K562 (cell line): ENCODE results near the gene C10orf105. TPM values are rescaled to one million over a fixed set of nuclear protein-coding genes. Genes with fewer than 3 reads are reported as not detected.
A peak's percentile ranks its signal among the peaks of the same experiment; 100 is the strongest.

ENCODE experiments used
- BACH1 ChIP-seq: fragments of 200-800 bp; sonication (Bioruptor generic); IDR thresholded peaks from 2 replicates; pipeline ENCODE4 v1.6.1; 2016; ENCODE audit warnings: missing genetic modification characterization, missing compliant biosample characterization
- CREBBP ChIP-seq: IDR thresholded peaks from one replicate; pipeline ENCODE4 v1.6.1; 2012; ENCODE audit warnings: low read depth, mild to moderate bottlenecking, control low read depth, inconsistent platforms, low read length
- LARP7 ChIP-seq: fragments of 450-650 bp; IDR thresholded peaks from 2 replicates; pipeline ENCODE4 v1.6.1; 2016
- NFE2L1 ChIP-seq: fragments of 450-650 bp; IDR thresholded peaks from 2 replicates; pipeline ENCODE4 v1.6.1; 2016; ENCODE audit warnings: missing genetic modification characterization, low read depth, mild to moderate bottlenecking, missing compliant biosample characterization, moderate library complexity, borderline replicate concordance
- PCBP1 ChIP-seq: fragments of 200-400 bp; formaldehyde crosslinking; IDR thresholded peaks from 2 replicates; pipeline ENCODE4 v1.6.1; 2018; ENCODE audit warnings: mild to moderate bottlenecking, low read depth, low read length; ENCODE audit not compliant: poor library complexity, severe bottlenecking
- POLR2AphosphoS2 ChIP-seq: IDR thresholded peaks from 2 replicates; pipeline ENCODE4 v1.6.1; 2012; ENCODE audit warnings: low read length, improper control_type of control experiment
- RFX1 ChIP-seq: fragments of 450-650 bp; IDR thresholded peaks from 2 replicates; pipeline ENCODE4 v1.6.1; 2016; ENCODE audit warnings: mild to moderate bottlenecking, moderate library complexity
- SETDB1 ChIP-seq: IDR thresholded peaks from one replicate; pipeline ENCODE4 v1.6.1; 2012; ENCODE audit warnings: low read length, control low read depth, inconsistent platforms
- SIN3A ChIP-seq, 2 experiments: fragments of 150-350 bp in 1 of 2; IDR thresholded peaks; 2 replicates each; pipeline ENCODE4 v1.6.1; 2011 to 2016; ENCODE audit warnings: borderline replicate concordance in 2 of 2, low read depth in 2 of 2, low read length in 2 of 2, mild to moderate bottlenecking in 2 of 2, moderate library complexity in 2 of 2; ENCODE audit not compliant: control insufficient read depth in 1 of 2
- SMARCB1 ChIP-seq: IDR thresholded peaks from 2 replicates; pipeline ENCODE4 v1.6.1; 2011; ENCODE audit warnings: improper control_type of control experiment, low read depth; ENCODE audit not compliant: insufficient read length
- TCF3 ChIP-seq: sonication (generic); formaldehyde crosslinking; IDR thresholded peaks from 2 replicates; pipeline ENCODE4 v1.4.0; 2020; ENCODE audit warnings: mild to moderate bottlenecking, missing genetic modification reagents
- TCFL5 ChIP-seq: fragments of 250-450 bp; sonication (Bioruptor Pico); conservative IDR thresholded peaks from 2 replicates; pipeline ENCODE4 v1.6.1; 2021; ENCODE audit warnings: mild to moderate bottlenecking, moderate library complexity, matching md5 sums
- TSC22D4 ChIP-seq: fragments of 450-650 bp; IDR thresholded peaks from 2 replicates; pipeline ENCODE4 v1.6.1; 2016; ENCODE audit warnings: missing genetic modification characterization, missing biosample characterization, control low read depth
- ZC3H4 ChIP-seq: sonication (generic); formaldehyde crosslinking; IDR thresholded peaks from 2 replicates; pipeline ENCODE4 v1.9.0; 2021; ENCODE audit warnings: missing genetic modification reagents, borderline replicate concordance
- ZFP36 ChIP-seq: fragments of 150-350 bp; IDR thresholded peaks from 2 replicates; pipeline ENCODE4 v1.6.1; 2018; ENCODE audit warnings: low read length, low read depth; ENCODE audit not compliant: partially characterized antibody
- ZFX ChIP-seq: sonication (generic); formaldehyde crosslinking; IDR thresholded peaks from 2 replicates; pipeline ENCODE4 v1.8.0; 2022; ENCODE audit warnings: mild to moderate bottlenecking, missing genetic modification reagents, moderate library complexity
- ZNF197 ChIP-seq: fragments of 200-800 bp; sonication (Bioruptor generic); IDR thresholded peaks from 2 replicates; pipeline ENCODE4 v1.6.1; 2016; ENCODE audit warnings: low read depth, missing genetic modification characterization, missing compliant biosample characterization
- polyA plus RNA-seq, 8 experiments: library from polyadenylated mRNA; depleted of rRNA in 4 of 8; stranded (reverse) in 5 of 8; unstranded in 3 of 8; fragments of >200 nt; fragmentation: Nextera tagmentation in 2 of 8; fragmentation: Illumina TruSeq in 1 of 8; extraction: Ambion mirVana in 2 of 8; extraction: Trizol in 1 of 8; gene quantifications; 2 replicates each; pipeline versions ENCODE4 v1.2.1 to v1.2.3, GENCODE V29; 2011 to 2014; ENCODE audit warnings: inconsistent platforms in 1 of 8, missing spikeins in 1 of 8
- total RNA-seq, 7 experiments: library from RNA; depleted of rRNA in 6 of 7; stranded (reverse); fragments of >200 nt in 6 of 7; fragmentation: Illumina TruSeq in 2 of 7; extraction: Trizol in 2 of 7; gene quantifications; 2 replicates each; pipeline versions ENCODE4 v1.2.1 to v1.2.3, GENCODE V29; 2011 to 2021; ENCODE audit warnings: low replicate concordance in 1 of 7
- TF ChIP-seq, protein P1 (sequence below), 2 experiments: IDR thresholded peaks in 1 of 2; conservative IDR thresholded peaks in 1 of 2; 2 replicates each; pipeline ENCODE4 v1.6.1; 2016; ENCODE audit warnings: low read depth in 2 of 2, mild to moderate bottlenecking in 1 of 2, missing compliant biosample characterization in 1 of 2, missing genetic modification characterization in 1 of 2, moderate library complexity in 1 of 2
- TF ChIP-seq, protein P2 (sequence below): fragments of 250-450 bp; sonication (Bioruptor Pico); IDR thresholded peaks from 2 replicates; pipeline ENCODE4 v1.5.0; 2020; ENCODE audit warnings: mild to moderate bottlenecking
- TF ChIP-seq, protein P3 (sequence below): sonication (generic); formaldehyde crosslinking; IDR thresholded peaks from 2 replicates; pipeline ENCODE4 v1.8.0; 2023; ENCODE audit warnings: mild to moderate bottlenecking, missing genetic modification reagents
- TF ChIP-seq, protein P4 (sequence below), 2 experiments: IDR thresholded peaks; 2 replicates each; pipeline ENCODE4 v1.6.1; 2011; ENCODE audit warnings: borderline replicate concordance in 1 of 2, control low read depth in 1 of 2, low read depth in 1 of 2, low read length in 1 of 2, mild to moderate bottlenecking in 1 of 2, mixed read lengths in 1 of 2, moderate library complexity in 1 of 2; ENCODE audit not compliant: insufficient read depth in 1 of 2, insufficient read length in 1 of 2, poor library complexity in 1 of 2, severe bottlenecking in 1 of 2; ENCODE audit errors: extremely low read depth in 1 of 2

Gene C10orf105
- total and polyA plus RNA-seq, 9 of the 15 experiments (the other 6 are each of a cell fraction or from before 2014, with no cell fraction given), result 0.03 to 0.25 (median 0.04) TPM; not detected in 3

DNA sequence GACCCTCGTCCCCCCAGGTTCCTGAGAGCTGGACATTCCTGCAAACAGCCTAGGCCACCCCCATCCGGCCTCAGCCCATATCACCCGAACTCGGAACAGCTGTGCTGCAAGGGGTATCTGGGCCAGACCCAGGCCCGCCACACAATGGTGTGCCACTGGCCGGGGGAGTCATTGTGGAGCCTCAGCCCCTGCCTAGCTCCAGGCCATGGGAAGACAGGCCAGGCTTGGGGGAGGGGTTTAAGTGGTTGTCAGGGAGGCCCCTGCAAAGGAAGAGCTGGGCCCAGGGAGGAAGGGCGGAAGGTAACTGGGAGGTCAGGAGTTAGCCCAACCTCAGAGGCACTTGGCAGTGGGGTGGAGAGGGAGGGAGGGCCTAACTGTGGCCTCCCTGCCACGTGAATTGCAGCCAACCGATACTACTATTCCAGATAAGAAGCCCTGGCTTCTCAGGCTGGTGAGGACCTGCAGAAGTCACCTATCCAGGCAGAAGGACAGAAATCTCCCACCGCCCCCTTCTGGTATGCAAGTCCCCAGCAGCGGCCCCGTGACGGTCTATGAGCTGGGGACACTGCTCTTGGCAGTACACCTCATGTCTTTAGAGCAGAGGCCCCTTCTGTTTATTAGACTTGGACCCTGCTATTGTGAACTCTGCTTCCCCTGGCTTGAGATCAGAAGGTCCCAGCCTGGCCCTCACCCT is 26.9 kb upstream of the C10orf105 start (continued):
- TF ChIP-seq, protein P1, sequence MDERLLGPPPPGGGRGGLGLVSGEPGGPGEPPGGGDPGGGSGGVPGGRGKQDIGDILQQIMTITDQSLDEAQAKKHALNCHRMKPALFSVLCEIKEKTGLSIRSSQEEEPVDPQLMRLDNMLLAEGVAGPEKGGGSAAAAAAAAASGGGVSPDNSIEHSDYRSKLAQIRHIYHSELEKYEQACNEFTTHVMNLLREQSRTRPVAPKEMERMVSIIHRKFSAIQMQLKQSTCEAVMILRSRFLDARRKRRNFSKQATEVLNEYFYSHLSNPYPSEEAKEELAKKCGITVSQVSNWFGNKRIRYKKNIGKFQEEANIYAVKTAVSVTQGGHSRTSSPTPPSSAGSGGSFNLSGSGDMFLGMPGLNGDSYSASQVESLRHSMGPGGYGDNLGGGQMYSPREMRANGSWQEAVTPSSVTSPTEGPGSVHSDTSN (CRISPR knock-in tag; IDR thresholded peaks at IDR 0.05; ENCODE audit: low read depth), result no peak
- TF ChIP-seq, protein P1 (tag; conservative IDR thresholded peaks at IDR 0.05; ENCODE audit: low read depth), result no peak
- TF ChIP-seq CREBBP, result no peak
- TF ChIP-seq TSC22D4 (tag), result no peak
- TF ChIP-seq, protein P2, sequence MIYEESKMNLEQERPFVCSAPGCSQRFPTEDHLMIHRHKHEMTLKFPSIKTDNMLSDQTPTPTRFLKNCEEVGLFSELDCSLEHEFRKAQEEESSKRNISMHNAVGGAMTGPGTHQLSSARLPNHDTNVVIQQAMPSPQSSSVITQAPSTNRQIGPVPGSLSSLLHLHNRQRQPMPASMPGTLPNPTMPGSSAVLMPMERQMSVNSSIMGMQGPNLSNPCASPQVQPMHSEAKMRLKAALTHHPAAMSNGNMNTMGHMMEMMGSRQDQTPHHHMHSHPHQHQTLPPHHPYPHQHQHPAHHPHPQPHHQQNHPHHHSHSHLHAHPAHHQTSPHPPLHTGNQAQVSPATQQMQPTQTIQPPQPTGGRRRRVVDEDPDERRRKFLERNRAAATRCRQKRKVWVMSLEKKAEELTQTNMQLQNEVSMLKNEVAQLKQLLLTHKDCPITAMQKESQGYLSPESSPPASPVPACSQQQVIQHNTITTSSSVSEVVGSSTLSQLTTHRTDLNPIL (CRISPR knock-in tag), result peak; percentile 45; the same call in 1 of the 2 replicates
- TF ChIP-seq NFE2L1 (tag), result no peak
- TF ChIP-seq SIN3A (IDR thresholded peaks at IDR 0.05; ENCODE audit: borderline replicate concordance in 2 of 2, control insufficient read depth in 1 of 2, low read depth in 2 of 2, low read length in 2 of 2), result no peak
- peak; percentile 66 for TF ChIP-seq ZFX (CRISPR knock-in tag)
- TF ChIP-seq, protein P3, sequence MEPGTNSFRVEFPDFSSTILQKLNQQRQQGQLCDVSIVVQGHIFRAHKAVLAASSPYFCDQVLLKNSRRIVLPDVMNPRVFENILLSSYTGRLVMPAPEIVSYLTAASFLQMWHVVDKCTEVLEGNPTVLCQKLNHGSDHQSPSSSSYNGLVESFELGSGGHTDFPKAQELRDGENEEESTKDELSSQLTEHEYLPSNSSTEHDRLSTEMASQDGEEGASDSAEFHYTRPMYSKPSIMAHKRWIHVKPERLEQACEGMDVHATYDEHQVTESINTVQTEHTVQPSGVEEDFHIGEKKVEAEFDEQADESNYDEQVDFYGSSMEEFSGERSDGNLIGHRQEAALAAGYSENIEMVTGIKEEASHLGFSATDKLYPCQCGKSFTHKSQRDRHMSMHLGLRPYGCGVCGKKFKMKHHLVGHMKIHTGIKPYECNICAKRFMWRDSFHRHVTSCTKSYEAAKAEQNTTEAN (CRISPR knock-in tag), result no peak
- TF ChIP-seq ZFP36, result no peak
- TF ChIP-seq ZNF197 (CRISPR knock-in tag), result no peak; the same call in 1 of the 2 replicates
- no peak for TF ChIP-seq RFX1
- no peak for TF ChIP-seq BACH1 (tag)
- TF ChIP-seq LARP7, result no peak
- TF ChIP-seq ZC3H4 (CRISPR knock-in tag), result no peak
- TF ChIP-seq SETDB1, result no peak
- no peak; the same call in 1 of the 2 replicates for TF ChIP-seq TCFL5 (CRISPR knock-in tag)
- peak; percentile 55 for TF ChIP-seq TCF3 (CRISPR knock-in tag)
- no peak for TF ChIP-seq POLR2AphosphoS2
- TF ChIP-seq SMARCB1, result no peak
- TF ChIP-seq, protein P4, sequence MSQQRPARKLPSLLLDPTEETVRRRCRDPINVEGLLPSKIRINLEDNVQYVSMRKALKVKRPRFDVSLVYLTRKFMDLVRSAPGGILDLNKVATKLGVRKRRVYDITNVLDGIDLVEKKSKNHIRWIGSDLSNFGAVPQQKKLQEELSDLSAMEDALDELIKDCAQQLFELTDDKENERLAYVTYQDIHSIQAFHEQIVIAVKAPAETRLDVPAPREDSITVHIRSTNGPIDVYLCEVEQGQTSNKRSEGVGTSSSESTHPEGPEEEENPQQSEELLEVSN (IDR thresholded peaks at IDR 0.05; ENCODE audit: borderline replicate concordance in 1 of 2, extremely low read depth in 1 of 2, insufficient read depth in 1 of 2, insufficient read length in 1 of 2, low read depth in 1 of 2, low read length in 1 of 2, poor library complexity in 1 of 2, severe bottlenecking in 1 of 2), result peak in 1 of 2 experiments; percentile 75
- no peak for TF ChIP-seq PCBP1
